Right lobe of liver (tissue), 5 donors: Measurements from ENCODE around the gene OR52J3. TPM values are rescaled to one million over a fixed set of nuclear protein-coding genes. Genes with fewer than 3 reads are reported as not detected.

Experiments used
- total RNA-seq, 6 experiments: library from RNA; depleted of rRNA in 2 of 6; stranded (reverse); fragments of >200 nt in 2 of 6; fragmentation: NEBNext Ultra II Directional in 3 of 6; extraction: Animal tissue kit (Norgen Biotek cat#: 25700) in 3 of 6; gene quantifications; one replicate each; pipeline versions ENCODE4 v1.1.0 to v1.2.4, GENCODE V29; 2016 to 2023
- donor health status: DM: no; HTN: no; CAD: no.
- donor health status: DM: no; HTN: no; CAD: no.
- donor health status: DM: no; HTN: yes; CAD: no.
- donor health status: DM: no; HTN: yes; CAD: no.

The OR52J3 gene
- total RNA-seq, 6 experiments from 2014 or later = not detected

Other genes with a start within 250 kb of the OR52J3 start
- not detected for gene OR52R1, start 242.1 kb upstream of the OR52J3 start, total RNA-seq
- gene OR51F2, start 225.2 kb upstream of the OR52J3 start, total RNA-seq = not detected
- gene OR51S1, start 197.3 kb upstream of the OR52J3 start, total RNA-seq = not detected
- gene OR51T1, start 164.6 kb upstream of the OR52J3 start, total RNA-seq = not detected
- not detected for gene OR51A7, start 142.7 kb upstream of the OR52J3 start, total RNA-seq
- not detected for gene OR51G2, start 127.2 kb upstream of the OR52J3 start, total RNA-seq
- not detected for gene OR51G1, start 122.2 kb upstream of the OR52J3 start, total RNA-seq
- gene OR51A4, start 98.9 kb upstream of the OR52J3 start, total RNA-seq = not detected
- not detected for gene OR51A2, start 90.8 kb upstream of the OR52J3 start, total RNA-seq
- not detected for gene OR51L1, start 51.7 kb upstream of the OR52J3 start, total RNA-seq
- not detected for gene OR52E2, start 13.1 kb downstream of the OR52J3 start, total RNA-seq
- gene OR52E1, start 23.0 kb downstream of the OR52J3 start, total RNA-seq = not detected
- gene OR52A5, start 91.8 kb downstream of the OR52J3 start, total RNA-seq = not detected
- under 1 TPM in 1 of 6 experiments, not detected in 5; 0.04 TPM for gene OR52A1, start 108.2 kb downstream of the OR52J3 start, total RNA-seq
- gene OR51V1, start 154.2 kb downstream of the OR52J3 start, total RNA-seq = not detected
- gene HBB, start 180.5 kb downstream of the OR52J3 start, total RNA-seq = 1,000 to 10,000 TPM in 1 of 6 experiments, 100 to 1,000 TPM in 2, 10 to 100 TPM in 3; 25.1 to 1,416 (median 146) TPM
- gene HBD, start 188.0 kb downstream of the OR52J3 start, total RNA-seq = 10 to 100 TPM in 1 of 6 experiments, 1 to 10 TPM in 2, not detected in 3; 4.1 to 29.5 (median 9.7) TPM
- not detected for gene HBG1, start 203.3 kb downstream of the OR52J3 start, total RNA-seq
- not detected for gene HBG2, start 208.3 kb downstream of the OR52J3 start, total RNA-seq
- not detected for gene HBE1, start 223.4 kb downstream of the OR52J3 start, total RNA-seq